Mammary epithelial cell (primary cell): ENCODE measurements around the gene IQCB1.

Experiments
- CTCF ChIP-seq, 2 donors: IDR thresholded peaks in 1 of 2; conservative IDR thresholded peaks in 1 of 2; 2 replicates each; pipeline ENCODE4 v1.5.1; 2011 to 2012; ENCODE audit warnings: inconsistent platforms in 2 of 2, low read length in 2 of 2, mild to moderate bottlenecking in 2 of 2, control low read depth in 1 of 2, low read depth in 1 of 2; ENCODE audit not compliant: insufficient read depth in 1 of 2; ENCODE audit errors: extremely low read depth in 1 of 2
- EZH2 ChIP-seq: IDR thresholded peaks from 2 replicates; pipeline ENCODE4 v1.6.1; 2012; ENCODE audit warnings: low read length, inconsistent platforms, borderline replicate concordance

GRCh38 chr3:121844892-121845291 is 10.0 kb upstream of the IQCB1 start:
- TF ChIP-seq EZH2 (no peak), CTCF (conservative IDR thresholded peaks at IDR 0.05 in 1 of 2, IDR thresholded peaks at IDR 0.05 in 1 of 2; ENCODE audit: extremely low read depth in 1 of 2, insufficient read depth in 1 of 2, low read depth in 1 of 2, low read length in 2 of 2) (no peak)
